Calu3 (cell line): ENCODE data around the gene POLN. TPM values are rescaled to one million over a fixed set of nuclear protein-coding genes. Genes with fewer than 3 reads are reported as not detected.

Experiments used
- BruUV-seq: library from RNA; stranded (reverse); fragments of 400-500 nt; replicated peaks from 2 replicates; lab custom pipeline; 2021; lab: Mats Ljungman, UMichigan
- CTCF ChIA-PET: fragments of 300-600 bp; sonication (Branson Sonifier 250); formaldehyde crosslinking; loops from one replicate; lab custom pipeline; 2022; ENCODE audit warnings: antibody characterized with exemption; lab: Charles Lee
- DNase-seq: peaks from one replicate; pipeline ENCODE4 v3.0.0; 2022
- H3K27ac Mint-ChIP-seq: one replicate; pipeline ENCODE4 v1.8.0; 2022; ENCODE audit warnings: mixed read lengths; ENCODE audit not compliant: unreplicated experiment
- H3K27me3 Mint-ChIP-seq: one replicate; pipeline ENCODE4 v1.8.0; 2022; ENCODE audit warnings: mixed read lengths; ENCODE audit not compliant: unreplicated experiment
- H3K36me3 Mint-ChIP-seq: one replicate; pipeline ENCODE4 v1.8.0; 2022; ENCODE audit warnings: mild to moderate bottlenecking, moderate library complexity, mixed read lengths; ENCODE audit not compliant: insufficient read depth, unreplicated experiment
- H3K4me1 Mint-ChIP-seq: one replicate; pipeline ENCODE4 v1.8.0; 2022; ENCODE audit warnings: mild to moderate bottlenecking, low read depth, mixed read lengths; ENCODE audit not compliant: unreplicated experiment
- H3K4me3 Mint-ChIP-seq: one replicate; pipeline ENCODE4 v1.8.0; 2022; ENCODE audit warnings: mild to moderate bottlenecking, low read depth, moderate library complexity, mixed read lengths; ENCODE audit not compliant: unreplicated experiment
- H3K9me3 Mint-ChIP-seq: one replicate; pipeline ENCODE4 v1.8.0; 2022; ENCODE audit warnings: low read depth, mixed read lengths; ENCODE audit not compliant: unreplicated experiment
- intact Hi-C: fragments of 100-400 bp; cut with micrococcal nuclease; formaldehyde crosslinking; loops from one replicate; pipeline ENCODE4 v1.10.0; 2022; ENCODE audit not compliant: unreplicated experiment
- total RNA-seq: library from RNA; stranded (reverse); gene quantifications from 2 replicates; pipeline ENCODE4 v1.2.3, GENCODE V29; 2022
- TF ChIP-seq, protein P1 (sequence below): fragments of 200-600 bp; IDR thresholded peaks from one replicate; pipeline ENCODE4 v1.8.0; 2022; ENCODE audit warnings: antibody characterized with exemption; ENCODE audit not compliant: unreplicated experiment

POLN gene
- total RNA-seq, 1 experiment from 2014 or later, result 4.1 TPM

- CTCF ChIA-PET, result no interaction called here
- TF ChIP-seq, protein P1, sequence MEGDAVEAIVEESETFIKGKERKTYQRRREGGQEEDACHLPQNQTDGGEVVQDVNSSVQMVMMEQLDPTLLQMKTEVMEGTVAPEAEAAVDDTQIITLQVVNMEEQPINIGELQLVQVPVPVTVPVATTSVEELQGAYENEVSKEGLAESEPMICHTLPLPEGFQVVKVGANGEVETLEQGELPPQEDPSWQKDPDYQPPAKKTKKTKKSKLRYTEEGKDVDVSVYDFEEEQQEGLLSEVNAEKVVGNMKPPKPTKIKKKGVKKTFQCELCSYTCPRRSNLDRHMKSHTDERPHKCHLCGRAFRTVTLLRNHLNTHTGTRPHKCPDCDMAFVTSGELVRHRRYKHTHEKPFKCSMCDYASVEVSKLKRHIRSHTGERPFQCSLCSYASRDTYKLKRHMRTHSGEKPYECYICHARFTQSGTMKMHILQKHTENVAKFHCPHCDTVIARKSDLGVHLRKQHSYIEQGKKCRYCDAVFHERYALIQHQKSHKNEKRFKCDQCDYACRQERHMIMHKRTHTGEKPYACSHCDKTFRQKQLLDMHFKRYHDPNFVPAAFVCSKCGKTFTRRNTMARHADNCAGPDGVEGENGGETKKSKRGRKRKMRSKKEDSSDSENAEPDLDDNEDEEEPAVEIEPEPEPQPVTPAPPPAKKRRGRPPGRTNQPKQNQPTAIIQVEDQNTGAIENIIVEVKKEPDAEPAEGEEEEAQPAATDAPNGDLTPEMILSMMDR, result no peak
Observed at GRCh38 chr4:2172627-2173231, 69.2 kb downstream of the POLN start.

DNA sequence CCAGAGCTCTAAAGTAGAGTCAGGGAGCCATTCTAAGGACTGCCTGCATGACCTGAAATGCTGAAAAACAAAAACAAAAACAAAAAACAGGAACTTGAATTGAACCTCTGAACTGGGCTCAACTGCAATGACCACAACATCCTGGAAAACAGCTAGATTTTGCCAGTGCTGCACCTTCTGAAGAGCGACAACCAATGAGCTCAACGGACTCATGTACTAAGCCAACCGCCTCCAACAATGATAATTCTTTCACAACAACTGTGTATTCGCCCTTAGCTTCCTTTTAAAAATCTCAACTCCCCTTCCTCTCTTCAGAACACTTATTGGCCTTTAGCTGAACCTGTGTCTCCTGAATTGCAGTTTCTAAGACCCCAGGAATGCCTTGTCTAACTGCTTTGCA is 69.8 kb downstream of the POLN start:
- TF ChIP-seq, protein P1, result no peak
- H3K27ac Mint-ChIP-seq, result no peak overlapping the region
- no peaks in the 10 kb centered on the region for H3K27me3 Mint-ChIP-seq
- no peak overlapping the region for H3K4me3 Mint-ChIP-seq
- BruUV-seq, result no TSS peak
- intact Hi-C loops, result no loop called here
- no peak for DNase-seq
- CTCF ChIA-PET, result no interaction called here
- no peaks in the 10 kb centered on the region for H3K4me1 Mint-ChIP-seq
- H3K9me3 Mint-ChIP-seq, result no peaks in the 10 kb centered on the region
- H3K36me3 Mint-ChIP-seq, result no peaks in the 10 kb centered on the region

More at GRCh38 chr4:2172627-2173231, 69.2 kb downstream of the POLN start:
- H3K4me3 Mint-ChIP-seq, result no peak overlapping the region
- H3K27ac Mint-ChIP-seq, result no peak overlapping the region
- intact Hi-C loops, result no loop called here
- no peaks in the 10 kb centered on the region for H3K36me3 Mint-ChIP-seq
- DNase-seq, result no peak
- H3K4me1 Mint-ChIP-seq, result no peaks in the 10 kb centered on the region
- BruUV-seq, result no TSS peak
- H3K9me3 Mint-ChIP-seq, result no peaks in the 10 kb centered on the region
- no peaks in the 10 kb centered on the region for H3K27me3 Mint-ChIP-seq

- H3K27me3 Mint-ChIP-seq, result no peaks in the 10 kb centered on the region
- no TSS peak for BruUV-seq
- no peaks in the 10 kb centered on the region for H3K9me3 Mint-ChIP-seq
- CTCF ChIA-PET, result interaction anchor here (0.6 kb wide), 1 partner anchor 38 kb away, joined by 5 read pairs; no protein-coding TSS in a partner anchor
- H3K36me3 Mint-ChIP-seq, result no peaks in the 10 kb centered on the region
- no peak for DNase-seq
- intact Hi-C loops, result no loop called here
- H3K4me3 Mint-ChIP-seq, result no peak overlapping the region
- no peaks in the 10 kb centered on the region for H3K4me1 Mint-ChIP-seq
- TF ChIP-seq, protein P1, result no peak
- H3K27ac Mint-ChIP-seq, result no peak overlapping the region
Observed at GRCh38 chr4:2168469-2169319, 73.2 kb downstream of the POLN start.

DNA sequence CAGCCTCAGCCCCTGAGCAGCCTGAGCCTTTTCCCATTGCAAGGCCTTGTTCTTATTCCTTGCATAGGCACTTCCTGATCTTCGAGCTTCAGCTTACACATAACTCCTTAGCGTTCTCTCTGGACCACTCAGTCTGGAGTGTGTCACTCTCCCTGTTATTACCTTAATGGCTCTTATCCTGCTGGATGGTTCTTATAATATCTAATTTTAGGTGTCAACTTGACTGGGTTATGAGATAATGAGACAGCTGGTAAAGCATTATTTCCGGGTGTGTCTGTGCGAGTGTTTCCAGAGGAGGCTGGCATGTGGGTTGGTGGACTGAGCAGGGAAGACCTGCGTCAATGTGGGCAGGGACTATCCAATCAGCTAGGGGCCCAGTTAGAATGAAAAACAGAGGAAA is 75.7 kb downstream of the POLN start:
- CTCF ChIA-PET, result no interaction called here
- DNase-seq, result no peak
- H3K4me3 Mint-ChIP-seq, result no peak overlapping the region
- no peaks in the 10 kb centered on the region for H3K4me1 Mint-ChIP-seq
- no peaks in the 10 kb centered on the region for H3K9me3 Mint-ChIP-seq
- no TSS peak for BruUV-seq
- no peaks in the 10 kb centered on the region for H3K36me3 Mint-ChIP-seq
- no peak overlapping the region for H3K27ac Mint-ChIP-seq
- TF ChIP-seq, protein P1, result no peak
- intact Hi-C loops, result no loop called here
- H3K27me3 Mint-ChIP-seq, result no peaks in the 10 kb centered on the region
